HepG2 (cell line): Measurements from ENCODE around the gene SLC4A5. TPM values are rescaled to one million over a fixed set of nuclear protein-coding genes. Genes with fewer than 3 reads are reported as not detected.

ENCODE experiments used
- ATRX ChIP-seq: sonication (generic); formaldehyde crosslinking; IDR thresholded peaks from 2 replicates; pipeline ENCODE4 v1.4.0; 2020; ENCODE audit warnings: missing genetic modification reagents, borderline replicate concordance
- GTF3A ChIP-seq: sonication (generic); formaldehyde crosslinking; conservative IDR thresholded peaks from 2 replicates; pipeline ENCODE4 v1.4.0; 2020; ENCODE audit warnings: mild to moderate bottlenecking, missing genetic modification reagents
- KDM3A ChIP-seq: IDR thresholded peaks from 2 replicates; pipeline ENCODE4 v1.6.1; 2018; ENCODE audit warnings: low read depth, missing compliant biosample characterization
- NFE2L2 ChIP-seq: fragments of 150-350 bp; IDR thresholded peaks from 2 replicates; pipeline ENCODE4 v1.6.1; 2014; ENCODE audit warnings: low read length
- SMAD1 ChIP-seq: sonication (generic); formaldehyde crosslinking; IDR thresholded peaks from 2 replicates; pipeline ENCODE4 v1.4.0; 2020; ENCODE audit warnings: missing genetic modification reagents, low read depth, mild to moderate bottlenecking, borderline replicate concordance
- ZFP36L2 ChIP-seq: sonication (generic); formaldehyde crosslinking; IDR thresholded peaks from 2 replicates; pipeline ENCODE4 v1.4.0; 2020; ENCODE audit warnings: missing genetic modification reagents
- ZNF232 ChIP-seq: sonication (generic); formaldehyde crosslinking; IDR thresholded peaks from 2 replicates; pipeline ENCODE4 v1.4.0; 2020; ENCODE audit warnings: missing genetic modification reagents, borderline replicate concordance
- ZNF605 ChIP-seq: sonication (generic); formaldehyde crosslinking; IDR thresholded peaks from 2 replicates; pipeline ENCODE4 v1.8.0; 2022; ENCODE audit warnings: mild to moderate bottlenecking, missing genetic modification reagents
- ZNF709 ChIP-seq: sonication (generic); formaldehyde crosslinking; IDR thresholded peaks from 2 replicates; pipeline ENCODE4 v1.5.0; 2020; ENCODE audit warnings: mild to moderate bottlenecking, missing genetic modification reagents
- ZNF724P ChIP-seq: sonication (generic); formaldehyde crosslinking; IDR thresholded peaks from 2 replicates; pipeline ENCODE4 v1.8.0; 2022; ENCODE audit warnings: missing genetic modification reagents, borderline replicate concordance
- ZNF749 ChIP-seq: sonication (generic); formaldehyde crosslinking; IDR thresholded peaks from 2 replicates; pipeline ENCODE4 v1.8.0; 2022; ENCODE audit warnings: mild to moderate bottlenecking, missing genetic modification reagents, moderate library complexity, borderline replicate concordance
- ZNF788 ChIP-seq: sonication (generic); formaldehyde crosslinking; IDR thresholded peaks from 2 replicates; pipeline ENCODE4 v1.5.0; 2020; ENCODE audit warnings: mild to moderate bottlenecking, missing genetic modification reagents, borderline replicate concordance
- ZSCAN21 ChIP-seq: sonication (generic); formaldehyde crosslinking; IDR thresholded peaks from 2 replicates; pipeline ENCODE4 v1.8.0; 2022; ENCODE audit warnings: mild to moderate bottlenecking, missing genetic modification reagents, moderate library complexity, borderline replicate concordance
- polyA plus RNA-seq, 8 experiments: library from polyadenylated mRNA; depleted of rRNA in 3 of 8; stranded (reverse) in 7 of 8; unstranded in 1 of 8; fragments of >200 nt; fragmentation: Illumina TruSeq in 4 of 8; extraction: Trizol in 4 of 8; gene quantifications; 2 replicates each; pipeline versions ENCODE4 v1.2.1 to v1.2.3, GENCODE V29; 2011 to 2016; ENCODE audit warnings: low read depth in 4 of 8, missing spikeins in 1 of 8, mixed read lengths in 1 of 8; ENCODE audit not compliant: insufficient read depth in 1 of 8
- total RNA-seq, 5 experiments: library from RNA; depleted of rRNA; stranded (reverse); fragments of >200 nt; fragmentation: Illumina TruSeq; extraction: Trizol; gene quantifications; 2 replicates each; pipeline ENCODE4 v1.2.3, GENCODE V29; 2016; ENCODE audit warnings: low read depth in 1 of 5
- TF ChIP-seq, protein P1 (sequence below): IDR thresholded peaks from 2 replicates; pipeline ENCODE4 v1.6.1; 2016; ENCODE audit warnings: missing genetic modification reagents, missing compliant biosample characterization
- TF ChIP-seq, protein P2 (sequence below): sonication (generic); formaldehyde crosslinking; IDR thresholded peaks from 2 replicates; pipeline ENCODE4 v1.4.0; 2020; ENCODE audit warnings: missing genetic modification reagents
- TF ChIP-seq, protein P3 (sequence below): IDR thresholded peaks from 2 replicates; pipeline ENCODE4 v1.6.1; 2016; ENCODE audit warnings: mild to moderate bottlenecking, missing biosample characterization, missing genetic modification reagents
- TF ChIP-seq, protein P4 (sequence below): IDR thresholded peaks from 2 replicates; pipeline ENCODE4 v1.6.1; 2016; ENCODE audit warnings: low read depth, missing genetic modification reagents, missing compliant biosample characterization

Gene SLC4A5
- total and polyA plus RNA-seq, 2 of the 13 experiments (the other 11 are each of a cell fraction or from before 2014, with no cell fraction given) = 0.50 TPM; not detected in 1

DNA sequence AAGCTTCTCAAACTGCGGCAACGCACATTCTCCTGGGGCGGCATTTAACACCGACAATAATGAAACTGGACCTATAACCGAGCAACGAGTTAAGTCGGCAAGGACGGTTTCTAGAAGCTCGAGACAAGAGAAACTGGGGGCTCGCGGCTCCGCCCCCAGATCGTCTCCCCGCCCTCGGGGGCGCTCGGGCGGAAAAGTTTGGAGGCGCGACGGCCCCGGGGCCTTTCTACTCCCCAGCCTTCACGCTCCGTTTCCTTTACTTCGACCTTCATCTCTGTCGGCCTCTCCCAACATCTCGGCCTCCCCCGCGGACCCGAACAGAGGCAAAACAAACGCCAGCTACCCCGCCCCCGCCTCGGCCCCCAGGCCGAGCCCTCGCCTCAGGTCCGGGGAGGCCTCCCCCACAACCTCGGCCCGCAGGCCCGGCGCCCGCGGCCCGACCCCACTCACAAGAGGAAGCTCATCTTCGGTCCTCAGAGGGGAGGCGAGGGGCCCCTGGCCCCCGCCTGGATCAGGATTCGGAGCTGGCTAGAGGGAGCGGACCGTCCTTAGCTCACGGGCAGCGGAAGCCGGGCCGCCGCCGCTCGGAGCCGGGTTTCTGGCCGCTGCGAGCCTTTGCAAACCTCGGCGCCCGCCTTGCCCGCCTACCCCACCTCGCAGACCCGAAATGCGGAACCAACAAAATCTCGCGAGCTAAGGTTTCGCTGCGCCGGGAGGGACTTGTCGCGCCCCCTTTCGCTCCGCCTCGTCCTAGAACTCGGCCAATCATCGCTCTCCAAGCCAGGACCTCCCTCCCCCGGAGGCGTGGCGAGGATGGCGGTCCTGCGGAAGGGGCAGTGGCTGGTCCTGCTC, 164.8 kb downstream of the SLC4A5 start, which contains the start of gene MOB1A (continued):
- TF ChIP-seq ATRX (CRISPR knock-in tag) = no peak
- no peak for TF ChIP-seq GTF3A (CRISPR knock-in tag)
- 0 out of 2 replicates have a peak, but pooled peaks have one; percentile 57 for TF ChIP-seq SMAD1 (CRISPR knock-in tag)
- no peak for TF ChIP-seq ZFP36L2
- TF ChIP-seq, protein P1, sequence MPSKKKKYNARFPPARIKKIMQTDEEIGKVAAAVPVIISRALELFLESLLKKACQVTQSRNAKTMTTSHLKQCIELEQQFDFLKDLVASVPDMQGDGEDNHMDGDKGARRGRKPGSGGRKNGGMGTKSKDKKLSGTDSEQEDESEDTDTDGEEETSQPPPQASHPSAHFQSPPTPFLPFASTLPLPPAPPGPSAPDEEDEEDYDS (CRISPR knock-in tag) = peak; percentile 94
- TF ChIP-seq ZSCAN21 (CRISPR knock-in tag) = 0 out of 2 replicates have a peak, but pooled peaks have one; percentile 13
- no peak; the same call in 1 of the 2 replicates for TF ChIP-seq ZNF788
- no peak; the same call in 1 of the 2 replicates for TF ChIP-seq ZNF749 (CRISPR knock-in tag)
- peak; percentile 90 for TF ChIP-seq ZNF605 (CRISPR knock-in tag)
- TF ChIP-seq, protein P2, sequence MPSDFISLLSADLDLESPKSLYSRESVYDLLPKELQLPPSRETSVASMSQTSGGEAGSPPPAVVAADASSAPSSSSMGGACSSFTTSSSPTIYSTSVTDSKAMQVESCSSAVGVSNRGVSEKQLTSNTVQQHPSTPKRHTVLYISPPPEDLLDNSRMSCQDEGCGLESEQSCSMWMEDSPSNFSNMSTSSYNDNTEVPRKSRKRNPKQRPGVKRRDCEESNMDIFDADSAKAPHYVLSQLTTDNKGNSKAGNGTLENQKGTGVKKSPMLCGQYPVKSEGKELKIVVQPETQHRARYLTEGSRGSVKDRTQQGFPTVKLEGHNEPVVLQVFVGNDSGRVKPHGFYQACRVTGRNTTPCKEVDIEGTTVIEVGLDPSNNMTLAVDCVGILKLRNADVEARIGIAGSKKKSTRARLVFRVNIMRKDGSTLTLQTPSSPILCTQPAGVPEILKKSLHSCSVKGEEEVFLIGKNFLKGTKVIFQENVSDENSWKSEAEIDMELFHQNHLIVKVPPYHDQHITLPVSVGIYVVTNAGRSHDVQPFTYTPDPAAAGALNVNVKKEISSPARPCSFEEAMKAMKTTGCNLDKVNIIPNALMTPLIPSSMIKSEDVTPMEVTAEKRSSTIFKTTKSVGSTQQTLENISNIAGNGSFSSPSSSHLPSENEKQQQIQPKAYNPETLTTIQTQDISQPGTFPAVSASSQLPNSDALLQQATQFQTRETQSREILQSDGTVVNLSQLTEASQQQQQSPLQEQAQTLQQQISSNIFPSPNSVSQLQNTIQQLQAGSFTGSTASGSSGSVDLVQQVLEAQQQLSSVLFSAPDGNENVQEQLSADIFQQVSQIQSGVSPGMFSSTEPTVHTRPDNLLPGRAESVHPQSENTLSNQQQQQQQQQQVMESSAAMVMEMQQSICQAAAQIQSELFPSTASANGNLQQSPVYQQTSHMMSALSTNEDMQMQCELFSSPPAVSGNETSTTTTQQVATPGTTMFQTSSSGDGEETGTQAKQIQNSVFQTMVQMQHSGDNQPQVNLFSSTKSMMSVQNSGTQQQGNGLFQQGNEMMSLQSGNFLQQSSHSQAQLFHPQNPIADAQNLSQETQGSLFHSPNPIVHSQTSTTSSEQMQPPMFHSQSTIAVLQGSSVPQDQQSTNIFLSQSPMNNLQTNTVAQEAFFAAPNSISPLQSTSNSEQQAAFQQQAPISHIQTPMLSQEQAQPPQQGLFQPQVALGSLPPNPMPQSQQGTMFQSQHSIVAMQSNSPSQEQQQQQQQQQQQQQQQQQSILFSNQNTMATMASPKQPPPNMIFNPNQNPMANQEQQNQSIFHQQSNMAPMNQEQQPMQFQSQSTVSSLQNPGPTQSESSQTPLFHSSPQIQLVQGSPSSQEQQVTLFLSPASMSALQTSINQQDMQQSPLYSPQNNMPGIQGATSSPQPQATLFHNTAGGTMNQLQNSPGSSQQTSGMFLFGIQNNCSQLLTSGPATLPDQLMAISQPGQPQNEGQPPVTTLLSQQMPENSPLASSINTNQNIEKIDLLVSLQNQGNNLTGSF (CRISPR knock-in tag) = no peak
- TF ChIP-seq, protein P3, sequence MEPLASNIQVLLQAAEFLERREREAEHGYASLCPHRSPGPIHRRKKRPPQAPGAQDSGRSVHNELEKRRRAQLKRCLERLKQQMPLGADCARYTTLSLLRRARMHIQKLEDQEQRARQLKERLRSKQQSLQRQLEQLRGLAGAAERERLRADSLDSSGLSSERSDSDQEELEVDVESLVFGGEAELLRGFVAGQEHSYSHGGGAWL = peak; percentile 89
- TF ChIP-seq KDM3A (CRISPR knock-in tag) = 0 out of 2 replicates have a peak, but pooled peaks have one; percentile 65
- peak; percentile 34; the same call in 1 of the 2 replicates for TF ChIP-seq ZNF232 (CRISPR knock-in tag)
- TF ChIP-seq ZNF724P (CRISPR knock-in tag) = no peak; the same call in 1 of the 2 replicates
- TF ChIP-seq, protein P4, sequence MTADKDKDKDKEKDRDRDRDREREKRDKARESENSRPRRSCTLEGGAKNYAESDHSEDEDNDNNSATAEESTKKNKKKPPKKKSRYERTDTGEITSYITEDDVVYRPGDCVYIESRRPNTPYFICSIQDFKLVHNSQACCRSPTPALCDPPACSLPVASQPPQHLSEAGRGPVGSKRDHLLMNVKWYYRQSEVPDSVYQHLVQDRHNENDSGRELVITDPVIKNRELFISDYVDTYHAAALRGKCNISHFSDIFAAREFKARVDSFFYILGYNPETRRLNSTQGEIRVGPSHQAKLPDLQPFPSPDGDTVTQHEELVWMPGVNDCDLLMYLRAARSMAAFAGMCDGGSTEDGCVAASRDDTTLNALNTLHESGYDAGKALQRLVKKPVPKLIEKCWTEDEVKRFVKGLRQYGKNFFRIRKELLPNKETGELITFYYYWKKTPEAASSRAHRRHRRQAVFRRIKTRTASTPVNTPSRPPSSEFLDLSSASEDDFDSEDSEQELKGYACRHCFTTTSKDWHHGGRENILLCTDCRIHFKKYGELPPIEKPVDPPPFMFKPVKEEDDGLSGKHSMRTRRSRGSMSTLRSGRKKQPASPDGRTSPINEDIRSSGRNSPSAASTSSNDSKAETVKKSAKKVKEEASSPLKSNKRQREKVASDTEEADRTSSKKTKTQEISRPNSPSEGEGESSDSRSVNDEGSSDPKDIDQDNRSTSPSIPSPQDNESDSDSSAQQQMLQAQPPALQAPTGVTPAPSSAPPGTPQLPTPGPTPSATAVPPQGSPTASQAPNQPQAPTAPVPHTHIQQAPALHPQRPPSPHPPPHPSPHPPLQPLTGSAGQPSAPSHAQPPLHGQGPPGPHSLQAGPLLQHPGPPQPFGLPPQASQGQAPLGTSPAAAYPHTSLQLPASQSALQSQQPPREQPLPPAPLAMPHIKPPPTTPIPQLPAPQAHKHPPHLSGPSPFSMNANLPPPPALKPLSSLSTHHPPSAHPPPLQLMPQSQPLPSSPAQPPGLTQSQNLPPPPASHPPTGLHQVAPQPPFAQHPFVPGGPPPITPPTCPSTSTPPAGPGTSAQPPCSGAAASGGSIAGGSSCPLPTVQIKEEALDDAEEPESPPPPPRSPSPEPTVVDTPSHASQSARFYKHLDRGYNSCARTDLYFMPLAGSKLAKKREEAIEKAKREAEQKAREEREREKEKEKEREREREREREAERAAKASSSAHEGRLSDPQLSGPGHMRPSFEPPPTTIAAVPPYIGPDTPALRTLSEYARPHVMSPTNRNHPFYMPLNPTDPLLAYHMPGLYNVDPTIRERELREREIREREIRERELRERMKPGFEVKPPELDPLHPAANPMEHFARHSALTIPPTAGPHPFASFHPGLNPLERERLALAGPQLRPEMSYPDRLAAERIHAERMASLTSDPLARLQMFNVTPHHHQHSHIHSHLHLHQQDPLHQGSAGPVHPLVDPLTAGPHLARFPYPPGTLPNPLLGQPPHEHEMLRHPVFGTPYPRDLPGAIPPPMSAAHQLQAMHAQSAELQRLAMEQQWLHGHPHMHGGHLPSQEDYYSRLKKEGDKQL = no peak
- TF ChIP-seq ZNF709 = no peak; the same call in 1 of the 2 replicates
- no peak for TF ChIP-seq NFE2L2
